Measurements from ENCODE around the gene TMEM182. TPM values are rescaled to one million over a fixed set of nuclear protein-coding genes. Genes with fewer than 3 reads are reported as not detected.

The TMEM182 gene
- total RNA-seq, 4 donors from 2014 or later = 0.53 to 1.5 (median 0.75) TPM

GRCh38 chr2:102726128-102727087 lies 35.4 kb upstream of the TMEM182 start:
- TF ChIP-seq CTCF (IDR thresholded peaks at IDR 0.05) (no peak), POLR2A (IDR thresholded peaks at IDR 0.05) (no peak)
- intact Hi-C loops (cut with DNase I; ENCODE audit: low total_unique reads) = no loop called here
- no peak overlapping the region for H3K4me3 ChIP-seq (ENCODE audit: low read depth, poor library complexity, severe bottlenecking)
- no peak for DNase-seq (ENCODE audit: low spot score in 2 of 2)
- 73 to 78% methylated on average over 15 of the region's 15 CpGs for WGBS, 2 donors

- TF ChIP-seq POLR2A (IDR thresholded peaks at IDR 0.05) (no peak), CTCF (IDR thresholded peaks at IDR 0.05) (no peak)
Observed at GRCh38 chr2:102735416-102736109, 26.3 kb upstream of the TMEM182 start.

DNA sequence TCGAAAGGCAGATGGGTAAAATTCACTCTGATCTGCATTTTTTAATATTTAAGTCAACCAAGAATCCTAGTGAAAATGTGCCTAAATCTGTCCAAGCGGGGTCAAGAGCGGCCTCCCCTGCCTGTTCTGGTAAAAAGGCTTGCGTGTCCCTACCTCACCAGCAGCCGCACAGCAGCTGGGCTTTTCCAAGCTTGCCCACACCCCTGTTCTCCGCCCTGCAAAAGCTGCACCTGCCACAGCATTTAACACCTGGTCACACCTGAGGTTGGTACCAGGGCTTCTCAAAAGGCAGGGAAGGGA lies 25.8 kb upstream of the TMEM182 start:
- intact Hi-C loops (cut with DNase I; ENCODE audit: low total_unique reads) = no loop called here
- H3K4me3 ChIP-seq (ENCODE audit: low read depth, poor library complexity, severe bottlenecking) = peak overlapping the region; percentile 86
- 4 to 21% methylated on average over 6 of the region's 6 CpGs for WGBS, 2 donors
- no peak for DNase-seq (ENCODE audit: low spot score in 2 of 2)
- TF ChIP-seq CTCF (IDR thresholded peaks at IDR 0.05) (no peak), POLR2A (IDR thresholded peaks at IDR 0.05) (no peak)

More at GRCh38 chr2:102735416-102736109, 26.3 kb upstream of the TMEM182 start:
- no peak for DNase-seq (ENCODE audit: low spot score in 2 of 2)
- WGBS, 2 donors = 47 to 57% methylated on average over 15 of the region's 15 CpGs
- H3K4me3 ChIP-seq (ENCODE audit: low read depth, poor library complexity, severe bottlenecking) = no peak overlapping the region
- intact Hi-C loops (cut with DNase I; ENCODE audit: low total_unique reads) = no loop called here

DNA sequence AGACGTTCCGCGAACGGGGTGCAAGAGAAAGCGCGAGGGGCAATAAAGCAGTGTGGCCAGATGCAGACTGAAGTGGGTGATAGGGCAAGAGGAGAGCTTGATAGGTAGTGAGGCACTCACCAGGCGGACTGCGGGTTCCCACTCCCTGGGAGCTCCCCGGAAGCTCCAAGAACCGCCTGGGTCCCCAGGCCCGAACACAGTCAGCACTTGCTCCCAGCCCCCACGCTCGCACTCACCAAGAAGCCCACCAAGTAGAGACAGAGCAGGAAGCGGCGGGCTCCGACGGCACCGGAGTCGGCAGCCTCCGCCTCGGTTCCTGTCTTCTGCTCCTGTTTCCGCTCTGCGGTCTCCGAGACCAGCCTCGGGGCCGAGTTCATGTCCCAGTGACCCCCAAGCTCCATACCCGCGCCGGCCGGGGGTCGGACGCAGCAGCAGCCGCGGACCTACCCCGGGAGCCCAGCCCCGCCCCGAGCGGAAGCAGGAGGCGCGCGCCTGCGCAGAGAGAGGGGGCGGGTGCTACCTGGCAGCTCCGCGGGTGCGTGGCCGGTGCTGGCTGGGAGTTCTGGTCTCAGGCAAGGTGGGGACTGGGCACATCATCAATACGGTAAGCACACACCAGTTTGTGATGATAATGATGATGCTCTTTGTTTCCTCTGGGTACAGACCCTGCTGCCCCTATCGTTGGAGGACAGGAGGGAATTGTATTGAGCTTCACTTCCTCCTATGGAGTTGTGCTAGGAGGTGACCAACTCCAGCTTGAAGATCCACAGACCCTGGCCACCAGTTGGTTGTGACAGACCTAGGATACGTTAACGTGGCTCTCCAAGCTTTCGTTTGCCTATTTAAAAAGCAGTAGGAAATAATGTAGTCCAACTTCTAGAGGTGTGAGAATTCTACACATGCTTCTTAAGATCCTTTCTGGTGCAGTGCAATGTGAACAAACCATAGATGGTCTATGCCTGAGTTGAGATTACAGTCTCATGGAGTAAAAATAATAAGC lies 25.1 kb upstream of the TMEM182 start:
- 1 to 3% methylated on average over 22 to 24 of the region's 52 CpGs for WGBS, 2 donors
- TF ChIP-seq POLR2A (IDR thresholded peaks at IDR 0.05) (no peak), CTCF (IDR thresholded peaks at IDR 0.05) (no peak)
- DNase-seq (ENCODE audit: low spot score in 2 of 2) = peak; percentile 69 to 95
- H3K4me3 ChIP-seq (ENCODE audit: low read depth, poor library complexity, severe bottlenecking) = peak overlapping the region; percentile 86
- intact Hi-C loops (cut with DNase I; ENCODE audit: low total_unique reads) = no loop called here

DNA sequence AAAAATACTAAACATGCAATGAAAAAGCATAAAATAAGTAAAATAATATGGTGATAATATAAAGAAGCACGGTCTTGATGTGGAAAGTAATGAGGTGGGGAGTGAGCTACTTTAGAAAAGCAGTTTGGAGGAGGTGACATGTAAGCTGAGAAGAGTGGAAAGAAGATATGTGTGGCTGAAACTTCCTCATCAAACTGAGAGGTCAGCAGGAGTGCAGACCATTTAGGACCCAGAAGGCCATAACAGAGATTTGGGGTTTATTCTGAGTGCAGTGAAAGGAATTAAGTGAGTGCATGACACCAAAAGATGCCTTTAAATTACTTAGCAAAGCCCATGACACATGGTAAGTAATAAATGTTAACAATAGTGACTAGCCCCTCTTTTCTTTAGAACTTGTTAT lies 24.4 kb upstream of the TMEM182 start:
- TF ChIP-seq CTCF (IDR thresholded peaks at IDR 0.05) = no peak
- no peak for TF ChIP-seq POLR2A (IDR thresholded peaks at IDR 0.05)
- no peak overlapping the region for H3K4me3 ChIP-seq (ENCODE audit: low read depth, poor library complexity, severe bottlenecking)
- 86% methylated on average over 1 of the region's 1 CpG for WGBS, 2 donors
- DNase-seq (ENCODE audit: low spot score in 2 of 2) = no peak
- intact Hi-C loops (cut with DNase I; ENCODE audit: low total_unique reads) = no loop called here

All from lower leg skin (tissue), 4 donors.